Gastroesophageal sphincter (tissue), 3 donors: ENCODE measurements around the gene MAOA.

Experiments
- EP300 ChIP-seq: sonication (generic); formaldehyde crosslinking; IDR thresholded peaks from one replicate; pipeline ENCODE4 v1.6.1; 2017; ENCODE audit warnings: antibody characterized with exemption, mild to moderate bottlenecking
- POLR2A ChIP-seq, 2 donors: fragments of 450-650 bp; IDR thresholded peaks; one replicate each; pipeline ENCODE4 v1.6.1; 2017; ENCODE audit warnings: antibody characterized with exemption in 2 of 2, mild to moderate bottlenecking in 2 of 2, moderate library complexity in 1 of 2
- TF ChIP-seq, protein P1 (sequence below), 4 experiments: fragments of 200-600 bp in 2 of 4; fragments of 450-650 bp in 2 of 4; sonication (generic) in 1 of 4; IDR thresholded peaks; one replicate each; pipeline ENCODE4 v1.5.1; 2017 to 2019; ENCODE audit warnings: antibody characterized with exemption in 4 of 4, mild to moderate bottlenecking in 2 of 4, moderate library complexity in 2 of 4

DNA sequence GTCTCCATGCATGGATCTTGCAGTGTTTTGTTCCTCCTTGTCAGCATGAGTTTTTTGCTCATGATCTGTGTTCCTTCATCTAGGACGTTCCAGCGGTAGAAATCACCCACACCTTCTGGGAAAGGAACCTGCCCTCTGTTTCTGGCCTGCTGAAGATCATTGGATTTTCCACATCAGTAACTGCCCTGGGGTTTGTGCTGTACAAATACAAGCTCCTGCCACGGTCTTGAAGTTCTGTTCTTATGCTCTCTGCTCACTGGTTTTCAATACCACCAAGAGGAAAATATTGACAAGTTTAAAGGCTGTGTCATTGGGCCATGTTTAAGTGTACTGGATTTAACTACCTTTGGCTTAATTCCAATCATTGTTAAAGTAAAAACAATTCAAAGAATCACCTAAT is 88.2 kb downstream of the MAOA start:
- TF ChIP-seq EP300 = no peak
- no peak for TF ChIP-seq POLR2A (IDR thresholded peaks at IDR 0.05)
- TF ChIP-seq, protein P1, sequence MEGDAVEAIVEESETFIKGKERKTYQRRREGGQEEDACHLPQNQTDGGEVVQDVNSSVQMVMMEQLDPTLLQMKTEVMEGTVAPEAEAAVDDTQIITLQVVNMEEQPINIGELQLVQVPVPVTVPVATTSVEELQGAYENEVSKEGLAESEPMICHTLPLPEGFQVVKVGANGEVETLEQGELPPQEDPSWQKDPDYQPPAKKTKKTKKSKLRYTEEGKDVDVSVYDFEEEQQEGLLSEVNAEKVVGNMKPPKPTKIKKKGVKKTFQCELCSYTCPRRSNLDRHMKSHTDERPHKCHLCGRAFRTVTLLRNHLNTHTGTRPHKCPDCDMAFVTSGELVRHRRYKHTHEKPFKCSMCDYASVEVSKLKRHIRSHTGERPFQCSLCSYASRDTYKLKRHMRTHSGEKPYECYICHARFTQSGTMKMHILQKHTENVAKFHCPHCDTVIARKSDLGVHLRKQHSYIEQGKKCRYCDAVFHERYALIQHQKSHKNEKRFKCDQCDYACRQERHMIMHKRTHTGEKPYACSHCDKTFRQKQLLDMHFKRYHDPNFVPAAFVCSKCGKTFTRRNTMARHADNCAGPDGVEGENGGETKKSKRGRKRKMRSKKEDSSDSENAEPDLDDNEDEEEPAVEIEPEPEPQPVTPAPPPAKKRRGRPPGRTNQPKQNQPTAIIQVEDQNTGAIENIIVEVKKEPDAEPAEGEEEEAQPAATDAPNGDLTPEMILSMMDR (IDR thresholded peaks at IDR 0.05) = no peak
